Heart right ventricle (tissue), 16 donors: Measurements from ENCODE around the gene DTNB. TPM values are rescaled to one million over a fixed set of nuclear protein-coding genes. Genes with fewer than 3 reads are reported as not detected.

Experiments used
- ATAC-seq, 8 donors: fragments of 200-7000 bp; cut with Tn5 transposase; one replicate each; pipeline ENCODE4 v1.9.1; 2020; ENCODE audit warnings: mild to moderate bottlenecking in 8 of 8, moderate library complexity in 8 of 8, moderate number of reproducible peaks in 1 of 8
- DNase-seq, 2 donors: peaks; one replicate each; pipeline ENCODE4 v3.0.0-alpha.2; 2020
- H3K27ac ChIP-seq, 10 donors: fragments of 200-600 bp; sonication (generic) in 2 of 10; one replicate each; pipeline versions ENCODE4 v1.5.0 to v1.8.0; 2020 to 2022; ENCODE audit warnings: mild to moderate bottlenecking in 3 of 10
- H3K27me3 ChIP-seq, 7 donors: fragments of 200-600 bp; one replicate each; pipeline ENCODE4 v1.8.0; 2021 to 2022; ENCODE audit warnings: mild to moderate bottlenecking in 2 of 7
- H3K36me3 ChIP-seq, 9 donors: fragments of 200-600 bp; sonication (generic) in 1 of 9; one replicate each; pipeline versions ENCODE4 v1.5.0 to v1.8.0; 2020 to 2022; ENCODE audit warnings: mild to moderate bottlenecking in 2 of 9
- H3K4me1 ChIP-seq, 9 donors: fragments of 200-600 bp; sonication (generic) in 1 of 9; one replicate each; pipeline versions ENCODE4 v1.5.0 to v1.8.0; 2020 to 2022; ENCODE audit warnings: mild to moderate bottlenecking in 4 of 9
- H3K4me3 ChIP-seq, 10 donors: fragments of 200-600 bp; sonication (generic) in 2 of 10; one replicate each; pipeline versions ENCODE4 v1.5.0 to v1.8.0; 2020 to 2022; ENCODE audit warnings: mild to moderate bottlenecking in 7 of 10, moderate library complexity in 2 of 10
- H3K9me3 ChIP-seq, 11 donors: fragments of 200-600 bp in 10 of 11; sonication (generic) in 2 of 11; one replicate each; pipeline versions ENCODE4 v1.5.0 to v1.8.0; 2013 to 2022; ENCODE audit warnings: mild to moderate bottlenecking in 2 of 11, control low read depth in 1 of 11, moderate library complexity in 1 of 11
- CTCF ChIP-seq, 9 donors: fragments of 200-600 bp; sonication (generic) in 2 of 9; IDR thresholded peaks; one replicate each; pipeline versions ENCODE4 v1.5.0 to v1.8.0; 2021 to 2022; ENCODE audit warnings: antibody characterized with exemption in 9 of 9, mild to moderate bottlenecking in 5 of 9, moderate library complexity in 1 of 9
- WGBS, 2 donors: extraction: QIAGEN DNeasy Blood & Tissue Kit; methylation state at CpG; one replicate each; pipeline ENCODE4 v1.1.7; 2013; ENCODE audit warnings: inconsistent platforms in 1 of 2; 5-methylcytosine and 5-hydroxymethylcytosine counted together
- intact Hi-C, 10 donors: fragments of 100-400 bp; cut with DNase I; formaldehyde crosslinking; loops; one replicate each; pipeline versions ENCODE4 v1.11.1 to v1.14.2; 2022
- polyA plus RNA-seq, 2 donors: library from polyadenylated mRNA; stranded (reverse); fragments of 200-250 nt; gene quantifications; one replicate each; pipeline ENCODE4 v1.2.3, GENCODE V29; 2013
- total RNA-seq, 10 donors: library from RNA; stranded (reverse); fragmentation: NEBNext Ultra II Directional in 3 of 10; extraction: Animal tissue kit (Norgen Biotek cat#: 25700) in 3 of 10; gene quantifications; one replicate each; pipeline versions ENCODE4 v1.2.1 to v1.2.4, GENCODE V29; 2021 to 2023
- donor health status: Arrhythmogenic right ventricular cardiomyopathy.
- donor health status: ischemic (EF 13 %, LVEDD 7.1; RV severe dilation, severe dysfunction).
- donor health status: healthy with polysubstance abuse.
- donor health status: DM: no; HTN: yes; CAD: no.
- donor health status: DM: no; HTN: no; CAD: no.
- donor health status: ischemic (EF 25% LVEDD 6.9; RV normal size, moderate dysfunction).
- donor health status: ischemic (EF 25% LVEDD 5.7; RV mildly dilated, moderate dysfunction).
- donor health status: healthy.
- donor health status: DM: yes; HTN: yes; CAD: no.
- donor health status: Ischemic cardiomyopathy.
- donor health status: ischemic (EF 35%, LVEDD 5.7; RV mildly dilated, moderate dysfunction).
- donor health status: nonischemic (EF 11% LVEDD 7.7; RV severe dilation, severe dysfunction).
- donor health status: DM: yes; HTN: yes; CAD: no.
- donor health status: PGD.
- donor health status: ischemic (EF 29% LVEDD 5.4; RV normal size, mild dysfunction).
- donor health status: nonischemic (EF 23%, LVEDD 6.1; RV moderate dilation, normal function).

Gene DTNB
- total and polyA plus RNA-seq, 12 donors, result 2.8 to 11.3 (median 7.8) TPM

DNA sequence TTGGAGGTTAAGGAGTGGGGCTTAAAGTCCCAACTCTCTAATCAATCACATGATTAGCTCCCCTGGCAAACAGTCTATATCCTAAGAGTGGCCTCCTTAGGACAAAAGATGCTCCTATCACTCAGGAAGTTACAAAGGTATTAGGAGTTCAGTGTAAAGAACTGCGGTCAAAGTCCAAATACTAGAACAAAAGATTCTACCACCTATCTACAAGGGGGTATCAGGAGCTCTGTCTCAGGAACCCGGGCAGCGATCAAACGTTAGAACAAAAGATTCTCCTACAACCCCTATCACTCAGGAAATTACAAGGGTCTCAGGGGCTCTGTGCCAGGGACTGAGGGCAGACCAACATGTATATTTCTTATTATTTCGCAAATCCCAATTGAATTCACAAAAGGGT lies 58.0 kb downstream of the DTNB start:
- ATAC-seq (no peak), DNase-seq (no peak)
- Histone ChIP-seq H3K27me3 (no peaks in the 10 kb centered on the region), H3K4me1 (peaks cover 0 to 26% (median 14%) of the 10 kb centered on the region in 9 donors), H3K9me3 (peaks cover 0 to 7% (median 0%) of the 10 kb centered on the region in 11 donors), H3K27ac (no peak overlapping the region), H3K4me3 (no peak overlapping the region), H3K36me3 (no peaks in the 10 kb centered on the region)
- TF ChIP-seq CTCF (IDR thresholded peaks at IDR 0.05), result no peak
- 78 to 79% methylated on average over 5 of the region's 5 CpGs for WGBS, 2 donors
- intact Hi-C loops, result loop anchor here in 1 of 10 donors (5.0 kb wide), 1 partner anchor 42 kb away; no protein-coding TSS in a partner anchor

GRCh38 chr2:25614711-25615110 lies 58.7 kb downstream of the DTNB start:
- Histone ChIP-seq H3K4me3 (no peak overlapping the region), H3K27ac (no peak overlapping the region), H3K27me3 (no peaks in the 10 kb centered on the region), H3K4me1 (peaks cover 0 to 26% (median 14%) of the 10 kb centered on the region in 9 donors), H3K9me3 (peaks cover 0 to 7% (median 0%) of the 10 kb centered on the region in 11 donors), H3K36me3 (no peaks in the 10 kb centered on the region)
- intact Hi-C loops, result loop anchor here in 1 of 10 donors (5.0 kb wide), 1 partner anchor 43 kb away; no protein-coding TSS in a partner anchor
- ATAC-seq (no peak), DNase-seq (no peak)
- no peak for TF ChIP-seq CTCF (IDR thresholded peaks at IDR 0.05)
- 75 to 80% methylated on average over 8 of the region's 8 CpGs for WGBS, 2 donors

DNA sequence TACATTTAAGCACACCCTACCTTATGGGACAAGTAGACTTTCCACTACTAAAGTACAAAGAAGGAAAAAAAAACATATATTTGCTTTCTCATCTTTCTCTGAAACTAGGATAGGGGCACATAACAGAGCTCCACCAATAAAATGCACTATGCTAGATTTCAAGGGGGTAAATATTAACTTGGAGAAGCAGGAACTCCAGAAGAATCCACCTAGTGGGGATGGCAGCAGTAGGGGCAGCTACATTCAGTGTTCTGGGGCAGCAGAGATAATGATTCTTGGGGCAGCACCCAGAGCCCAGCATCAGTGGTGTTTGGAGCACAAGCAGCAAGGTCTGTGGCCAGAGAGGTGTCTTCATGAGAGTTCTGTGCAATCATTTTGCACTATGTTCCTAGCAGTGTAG lies 64.7 kb downstream of the DTNB start:
- intact Hi-C loops, result loop anchor here in 4 of 10 donors (5.0 to 10.0 kb wide), 4 partner anchors 49 to 94 kb away; no protein-coding TSS in a partner anchor
- Histone ChIP-seq H3K4me1 (no peaks in the 10 kb centered on the region), H3K9me3 (peaks cover 0 to under 1% (median 0%) of the 10 kb centered on the region in 11 donors), H3K4me3 (no peak overlapping the region), H3K36me3 (no peaks in the 10 kb centered on the region), H3K27ac (no peak overlapping the region), H3K27me3 (no peaks in the 10 kb centered on the region)
- TF ChIP-seq CTCF (IDR thresholded peaks at IDR 0.05), result no peak
- DNase-seq (no peak), ATAC-seq (no peak)

DNA sequence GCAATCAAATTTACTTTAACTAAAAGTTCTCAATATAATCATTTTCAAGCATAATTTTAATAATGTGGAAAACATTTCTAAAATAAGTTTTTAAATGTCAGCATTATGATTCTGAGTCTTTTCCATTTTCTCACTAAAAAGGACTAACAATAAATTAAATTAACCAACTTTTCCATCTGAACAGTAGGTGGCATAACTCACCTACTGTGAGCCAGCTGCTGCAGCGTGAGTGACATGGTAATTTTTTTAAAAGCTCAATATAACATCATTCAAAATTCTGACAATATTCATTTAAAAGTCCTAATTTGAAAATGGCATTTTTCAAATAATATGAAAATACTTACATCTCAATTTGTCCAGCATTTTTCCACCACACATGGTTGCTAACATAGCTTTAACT lies 66.5 kb downstream of the DTNB start:
- peak; percentile 22 to 80 (median 69) for TF ChIP-seq CTCF (IDR thresholded peaks at IDR 0.05)
- Histone ChIP-seq H3K27ac (no peak overlapping the region), H3K4me1 (no peaks in the 10 kb centered on the region), H3K9me3 (no peaks in the 10 kb centered on the region), H3K36me3 (no peaks in the 10 kb centered on the region), H3K4me3 (no peak overlapping the region), H3K27me3 (no peaks in the 10 kb centered on the region)
- DNase-seq (no peak), ATAC-seq (peak in 1 of 8 donors; percentile 49)
- 8 to 9% methylated on average over 1 of the region's 1 CpG for WGBS, 2 donors
- intact Hi-C loops, result loop anchor here in 9 of 10 donors (1.0 to 10.0 kb wide), 7 partner anchors 50 to 95 kb away; no protein-coding TSS in a partner anchor
